OCI-LY3 (cell line): Measurements from ENCODE around the gene SPAG4.

Source experiments
- H2AFZ ChIP-seq: fragments of 200-600, 300-600 bp; shearing (Covaris generic); 2 replicates; pipeline ENCODE4 v1.6.0; 2014; ENCODE audit warnings: antibody characterized with exemption, low read depth, low read length
- H3K27ac ChIP-seq: fragments of 200-600, 300-600 bp; sonication (generic); 2 replicates; pipeline ENCODE4 v1.5.1; 2014; ENCODE audit warnings: mild to moderate bottlenecking, low read length, moderate library complexity, mixed read lengths
- H3K27me3 ChIP-seq: fragments of 200-600, 300-600 bp; sonication (generic); 2 replicates; pipeline ENCODE4 v1.6.1; 2014; ENCODE audit warnings: low read depth, low read length, mixed read lengths
- H3K36me3 ChIP-seq: fragments of 200-600, 300-600 bp; sonication (generic); replicated peaks from 2 replicates; pipeline ENCODE3; 2014; ENCODE audit warnings: low read depth, low read length, mixed read lengths
- H3K4me1 ChIP-seq: fragments of 300-600, 200-600 bp; sonication (generic); 2 replicates; pipeline ENCODE4 v1.6.1; 2014; ENCODE audit warnings: low read length, mixed read lengths
- H3K4me2 ChIP-seq: fragments of 200-600, 300-600 bp; sonication (generic); 2 replicates; pipeline ENCODE4 v1.6.1; 2014; ENCODE audit warnings: low read length, mixed read lengths
- H3K4me3 ChIP-seq: fragments of 300-600, 200-600 bp; sonication (generic); 2 replicates; pipeline ENCODE4 v1.5.1; 2014; ENCODE audit warnings: antibody characterized with exemption, mild to moderate bottlenecking, low read length, moderate library complexity
- H3K79me2 ChIP-seq: fragments of 300-600, 200-600 bp; shearing (Covaris generic); 2 replicates; pipeline ENCODE4 v1.6.1; 2014; ENCODE audit warnings: mild to moderate bottlenecking, low read length, mixed read lengths
- H3K9ac ChIP-seq: fragments of 300-600, 200-600 bp; shearing (Covaris generic); 2 replicates; pipeline ENCODE4 v1.6.0; 2014; ENCODE audit warnings: mild to moderate bottlenecking, low read length, moderate library complexity
- H3K9me3 ChIP-seq: fragments of 200-600, 300-600 bp; shearing (Covaris generic); 2 replicates; pipeline ENCODE4 v1.6.1; 2014; ENCODE audit warnings: low read length, mixed read lengths; ENCODE audit not compliant: insufficient read depth
- H4K20me1 ChIP-seq: fragments of 200-600, 300-600 bp; sonication (generic); 2 replicates; pipeline ENCODE4 v1.6.1; 2016; ENCODE audit warnings: low read length, mixed read lengths; ENCODE audit not compliant: insufficient read depth
- EZH2phosphoT487 ChIP-seq: fragments of 200-600 bp; shearing (Covaris generic); IDR thresholded peaks from 2 replicates; pipeline ENCODE4 v1.6.1; 2018; ENCODE audit warnings: antibody characterized with exemption, mixed run types, low read depth
- TF ChIP-seq, protein P1 (sequence below): fragments of 200-600, 300-600 bp; sonication (generic); IDR thresholded peaks from 2 replicates; pipeline ENCODE4 v1.5.1; 2014; ENCODE audit warnings: antibody characterized with exemption, low read length, low read depth

SPAG4 gene

DNA sequence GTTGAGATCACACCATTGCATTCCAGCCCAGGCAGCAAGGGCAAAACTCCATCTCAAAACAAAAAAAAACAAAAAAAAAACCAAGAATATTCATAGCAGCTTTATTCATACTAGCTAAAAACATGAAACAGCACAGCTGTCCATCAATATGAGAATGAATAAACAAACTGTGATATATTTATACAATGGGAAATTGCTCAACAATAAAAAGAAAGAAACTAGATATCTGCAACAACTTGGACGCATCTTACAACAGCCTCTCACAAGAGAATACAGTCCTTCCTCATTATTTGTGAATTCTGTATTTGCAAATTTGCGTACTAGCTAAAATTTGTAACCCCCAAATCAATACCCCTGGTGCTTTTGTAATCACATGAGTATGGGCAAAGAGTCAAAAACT lies 28.2 kb upstream of the SPAG4 start:
- H3K27ac ChIP-seq = no peak overlapping the region
- no peaks in the 10 kb centered on the region for H3K36me3 ChIP-seq
- H3K9ac ChIP-seq = no peak overlapping the region
- no peaks in the 10 kb centered on the region for H4K20me1 ChIP-seq
- H3K4me1 ChIP-seq = no peaks in the 10 kb centered on the region
- no peak overlapping the region for H2AFZ ChIP-seq
- TF ChIP-seq EZH2phosphoT487 = no peak
- TF ChIP-seq, protein P1, sequence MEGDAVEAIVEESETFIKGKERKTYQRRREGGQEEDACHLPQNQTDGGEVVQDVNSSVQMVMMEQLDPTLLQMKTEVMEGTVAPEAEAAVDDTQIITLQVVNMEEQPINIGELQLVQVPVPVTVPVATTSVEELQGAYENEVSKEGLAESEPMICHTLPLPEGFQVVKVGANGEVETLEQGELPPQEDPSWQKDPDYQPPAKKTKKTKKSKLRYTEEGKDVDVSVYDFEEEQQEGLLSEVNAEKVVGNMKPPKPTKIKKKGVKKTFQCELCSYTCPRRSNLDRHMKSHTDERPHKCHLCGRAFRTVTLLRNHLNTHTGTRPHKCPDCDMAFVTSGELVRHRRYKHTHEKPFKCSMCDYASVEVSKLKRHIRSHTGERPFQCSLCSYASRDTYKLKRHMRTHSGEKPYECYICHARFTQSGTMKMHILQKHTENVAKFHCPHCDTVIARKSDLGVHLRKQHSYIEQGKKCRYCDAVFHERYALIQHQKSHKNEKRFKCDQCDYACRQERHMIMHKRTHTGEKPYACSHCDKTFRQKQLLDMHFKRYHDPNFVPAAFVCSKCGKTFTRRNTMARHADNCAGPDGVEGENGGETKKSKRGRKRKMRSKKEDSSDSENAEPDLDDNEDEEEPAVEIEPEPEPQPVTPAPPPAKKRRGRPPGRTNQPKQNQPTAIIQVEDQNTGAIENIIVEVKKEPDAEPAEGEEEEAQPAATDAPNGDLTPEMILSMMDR = no peak
- no peak overlapping the region for H3K4me3 ChIP-seq
- no peak overlapping the region for H3K4me2 ChIP-seq
- no peaks in the 10 kb centered on the region for H3K79me2 ChIP-seq
- H3K9me3 ChIP-seq = no peaks in the 10 kb centered on the region
- H3K27me3 ChIP-seq = no peaks in the 10 kb centered on the region

DNA sequence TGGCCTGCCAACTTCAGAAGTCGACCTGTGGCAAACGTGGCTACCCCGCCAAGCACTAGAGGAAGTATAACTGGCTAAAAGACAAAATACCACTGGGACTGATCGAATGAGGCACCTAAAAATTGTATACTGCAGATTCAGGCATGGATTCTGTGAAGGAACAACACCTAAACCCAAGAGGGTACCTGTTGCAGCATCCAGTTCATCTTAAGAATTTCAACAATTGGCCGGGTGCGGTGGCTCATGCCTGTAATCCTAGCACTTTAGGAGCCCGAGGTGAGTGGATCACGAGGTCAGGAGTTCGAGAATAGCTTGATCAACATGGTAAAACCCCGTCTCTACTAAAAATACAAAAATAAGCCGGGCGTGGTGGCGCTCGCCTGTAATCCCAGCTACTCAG lies 27.2 kb upstream of the SPAG4 start:
- Histone ChIP-seq H3K27ac (no peak overlapping the region), H3K4me2 (no peak overlapping the region), H2AFZ (no peak overlapping the region), H3K79me2 (no peaks in the 10 kb centered on the region), H3K9me3 (no peaks in the 10 kb centered on the region), H3K4me3 (no peak overlapping the region), H3K4me1 (no peaks in the 10 kb centered on the region), H3K9ac (no peak overlapping the region), H3K36me3 (no peaks in the 10 kb centered on the region), H3K27me3 (no peaks in the 10 kb centered on the region), H4K20me1 (no peaks in the 10 kb centered on the region)
- TF ChIP-seq, protein P1 = no peak
- TF ChIP-seq EZH2phosphoT487 = no peak

DNA sequence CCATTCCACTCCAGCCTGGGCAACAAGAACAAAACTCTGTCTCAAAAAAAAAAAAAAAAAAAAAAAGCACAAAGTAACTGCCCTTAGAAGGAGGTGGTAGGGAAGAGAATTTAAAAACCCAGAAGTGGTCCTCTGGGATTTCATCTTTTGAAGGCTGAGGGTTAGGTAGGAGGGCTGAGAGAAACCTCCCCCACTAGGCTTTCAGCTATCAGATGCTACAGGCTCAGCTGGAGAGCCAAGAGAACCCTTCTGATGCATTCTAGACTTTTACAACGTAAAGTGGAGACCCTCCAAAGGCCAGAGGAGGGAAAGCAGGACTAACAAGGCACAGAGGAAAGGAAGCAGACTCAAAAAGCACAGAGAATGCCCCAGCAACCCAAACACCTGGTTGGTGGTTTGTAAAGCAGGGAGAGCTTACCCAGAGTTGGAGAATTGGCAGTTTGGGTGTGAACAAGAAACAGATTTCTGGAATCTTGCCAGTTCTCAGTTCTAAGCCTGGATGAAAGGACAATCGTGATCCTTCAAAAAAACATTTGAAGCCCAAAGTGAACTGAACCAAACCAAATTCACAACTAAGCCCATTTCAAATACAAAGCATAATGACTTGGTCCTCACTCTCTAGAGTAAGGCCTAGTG lies 23.2 kb upstream of the SPAG4 start:
- Histone ChIP-seq H3K9ac (no peak overlapping the region), H2AFZ (no peak overlapping the region), H3K4me1 (no peaks in the 10 kb centered on the region), H3K79me2 (no peaks in the 10 kb centered on the region), H4K20me1 (no peaks in the 10 kb centered on the region), H3K4me2 (no peak overlapping the region), H3K27ac (no peak overlapping the region), H3K9me3 (no peaks in the 10 kb centered on the region), H3K36me3 (no peaks in the 10 kb centered on the region), H3K4me3 (no peak overlapping the region), H3K27me3 (peaks cover 9% of the 10 kb centered on the region; the same call in 1 of the 2 replicates)
- no peak for TF ChIP-seq EZH2phosphoT487
- TF ChIP-seq, protein P1 = no peak

DNA sequence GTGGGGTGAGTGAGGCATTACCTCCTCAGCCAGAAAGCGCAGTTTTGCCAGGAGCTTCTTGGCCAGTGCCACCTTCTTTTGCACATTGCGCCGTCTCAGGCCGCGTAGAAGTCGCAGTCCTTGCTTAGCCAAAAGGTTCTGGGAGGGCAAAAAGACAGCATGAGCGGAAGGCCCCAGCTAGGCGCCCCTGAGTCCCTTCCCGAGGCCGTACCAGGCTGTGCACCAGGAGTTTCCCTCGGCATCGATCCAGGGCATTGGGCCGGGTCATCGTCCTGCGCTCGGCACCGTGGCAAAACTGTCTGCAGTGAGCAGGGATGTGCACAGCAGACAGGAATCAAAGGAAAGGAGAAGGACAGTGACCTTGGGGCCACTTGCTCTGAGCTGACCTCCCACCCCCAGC lies 20.2 kb upstream of the SPAG4 start:
- Histone ChIP-seq H3K4me3 (no peak overlapping the region), H3K27ac (no peak overlapping the region), H3K4me2 (no peak overlapping the region), H3K79me2 (no peaks in the 10 kb centered on the region), H3K9me3 (no peaks in the 10 kb centered on the region), H4K20me1 (no peaks in the 10 kb centered on the region), H2AFZ (no peak overlapping the region), H3K36me3 (no peaks in the 10 kb centered on the region), H3K9ac (no peak overlapping the region), H3K4me1 (no peaks in the 10 kb centered on the region), H3K27me3 (peaks cover 9% of the 10 kb centered on the region; the same call in 1 of the 2 replicates)
- TF ChIP-seq EZH2phosphoT487 = no peak
- TF ChIP-seq, protein P1 = no peak
